ENCODE data around the gene GP9. TPM values are rescaled to one million over a fixed set of nuclear protein-coding genes. Genes with fewer than 3 reads are reported as not detected.

GP9 gene
- total and polyA plus RNA-seq, 10 donors = 1.4 to 14.9 (median 6.5) TPM

DNA sequence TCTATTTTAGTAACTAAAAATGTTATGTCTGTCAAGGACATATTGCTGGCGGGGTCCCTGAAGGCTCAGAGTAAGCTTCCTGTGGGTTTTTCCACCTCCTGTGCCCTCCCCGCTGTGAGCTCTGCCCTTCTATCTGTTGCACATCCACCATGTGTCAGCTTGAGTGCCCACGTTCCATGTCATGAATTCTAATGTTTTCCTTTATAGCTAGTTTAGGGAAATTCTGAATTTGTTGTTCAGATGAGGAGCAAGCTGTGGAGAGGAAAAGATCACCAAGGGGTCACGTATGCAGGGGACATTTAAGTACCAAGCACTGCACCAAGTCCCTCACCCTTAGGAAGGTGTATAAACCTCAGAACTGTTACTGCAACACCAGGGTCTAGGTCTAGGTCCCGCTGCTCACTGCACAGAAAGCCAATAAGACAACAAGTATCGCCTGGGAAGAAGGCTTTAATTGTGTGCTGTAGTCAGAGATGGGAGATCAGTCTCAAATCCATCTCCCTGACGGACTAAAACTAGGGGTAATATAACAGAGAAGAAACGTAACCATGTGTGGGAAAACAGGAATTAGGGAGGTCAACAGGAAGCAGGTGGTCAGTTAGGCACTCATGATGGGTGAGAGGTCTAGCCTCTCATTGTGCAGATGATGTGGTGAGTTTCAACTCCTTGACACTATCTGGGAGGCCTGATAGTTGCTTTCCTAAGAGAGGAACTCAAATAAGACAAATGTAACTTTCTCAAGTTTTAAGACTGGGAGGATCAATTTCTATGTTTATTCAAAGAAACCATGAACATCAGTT, 9.7 kb downstream of the GP9 start:
- WGBS, 5 donors = 39 to 48% (median 39%) methylated on average over 8 of the region's 8 CpGs
- DNase-seq = no peak
- H3K36me3 ChIP-seq = no peaks in the 10 kb centered on the region

DNA sequence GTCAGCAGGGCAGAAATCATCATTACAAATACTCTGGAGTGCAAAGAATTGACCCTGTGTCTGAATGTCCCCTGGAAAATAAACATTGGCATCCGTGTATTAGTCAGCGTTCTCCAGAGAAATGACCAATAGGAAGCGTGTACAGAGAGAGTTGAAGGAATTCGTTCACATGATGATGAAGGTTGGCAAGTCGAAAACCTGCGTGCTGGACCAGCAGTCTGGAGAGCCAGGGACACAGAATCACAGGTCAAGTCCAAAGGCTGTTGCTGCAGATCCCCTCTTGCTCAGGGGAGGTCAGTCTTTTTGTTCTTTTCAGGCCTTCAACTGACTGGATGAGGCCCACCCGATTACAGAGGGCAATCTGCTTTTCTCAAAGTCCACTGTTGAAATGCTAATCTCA, 16.6 kb downstream of the GP9 start:
- 88 to 98% (median 92%) methylated on average over 7 of the region's 7 CpGs for WGBS, 5 donors
- no peak for DNase-seq
- no peaks in the 10 kb centered on the region for H3K36me3 ChIP-seq

More for the DNA sequence above, 9.7 kb downstream of the GP9 start:
- Histone ChIP-seq H3K4me3 (no peak overlapping the region), H3K27me3 (replicated peaks in 1 of 7) (peaks cover 0 to 13% (median 0%) of the 10 kb centered on the region in 7 donors), H3K4me1 (peaks cover 0 to 33% (median 20%) of the 10 kb centered on the region in 6 donors), H3K27ac (peak overlapping the region in 5 of 8 donors; percentile 51 to 78 (median 62)), H3K9me3 (peaks cover 0 to 9% (median 2%) of the 10 kb centered on the region in 8 donors)
- intact Hi-C loops (cut with DNase I; ENCODE audit: low total_unique reads) = no loop called here
- TF ChIP-seq POLR2AphosphoS5 (IDR thresholded peaks at IDR 0.05) (peak in 1 of 3 donors; percentile 61), POLR2A (IDR thresholded peaks at IDR 0.05) (no peak)
- TF ChIP-seq, protein P1, sequence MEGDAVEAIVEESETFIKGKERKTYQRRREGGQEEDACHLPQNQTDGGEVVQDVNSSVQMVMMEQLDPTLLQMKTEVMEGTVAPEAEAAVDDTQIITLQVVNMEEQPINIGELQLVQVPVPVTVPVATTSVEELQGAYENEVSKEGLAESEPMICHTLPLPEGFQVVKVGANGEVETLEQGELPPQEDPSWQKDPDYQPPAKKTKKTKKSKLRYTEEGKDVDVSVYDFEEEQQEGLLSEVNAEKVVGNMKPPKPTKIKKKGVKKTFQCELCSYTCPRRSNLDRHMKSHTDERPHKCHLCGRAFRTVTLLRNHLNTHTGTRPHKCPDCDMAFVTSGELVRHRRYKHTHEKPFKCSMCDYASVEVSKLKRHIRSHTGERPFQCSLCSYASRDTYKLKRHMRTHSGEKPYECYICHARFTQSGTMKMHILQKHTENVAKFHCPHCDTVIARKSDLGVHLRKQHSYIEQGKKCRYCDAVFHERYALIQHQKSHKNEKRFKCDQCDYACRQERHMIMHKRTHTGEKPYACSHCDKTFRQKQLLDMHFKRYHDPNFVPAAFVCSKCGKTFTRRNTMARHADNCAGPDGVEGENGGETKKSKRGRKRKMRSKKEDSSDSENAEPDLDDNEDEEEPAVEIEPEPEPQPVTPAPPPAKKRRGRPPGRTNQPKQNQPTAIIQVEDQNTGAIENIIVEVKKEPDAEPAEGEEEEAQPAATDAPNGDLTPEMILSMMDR (IDR thresholded peaks at IDR 0.05 in 8 of 11, conservative IDR thresholded peaks at IDR 0.05 in 3 of 11) = no peak

DNA sequence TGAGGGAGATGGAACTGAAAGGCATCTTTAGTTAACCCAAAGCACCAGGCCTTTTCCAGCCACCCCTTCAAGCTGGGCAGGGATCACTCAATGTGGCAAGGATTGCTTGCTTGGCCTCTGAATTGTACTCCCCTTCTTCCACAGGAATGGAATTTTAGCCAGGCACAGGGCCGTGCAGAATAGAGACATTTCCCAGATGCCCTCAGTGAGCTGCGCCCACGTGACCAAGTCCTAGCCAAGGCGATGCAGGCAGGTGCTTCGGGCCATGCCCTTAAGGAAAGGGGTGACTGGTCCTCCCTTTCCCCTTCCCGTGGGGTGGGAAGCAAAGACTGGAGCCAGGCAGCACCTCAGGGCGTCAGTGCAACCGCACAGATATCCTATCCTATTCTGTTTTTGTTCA, 17.9 kb downstream of the GP9 start:
- intact Hi-C loops (cut with DNase I; ENCODE audit: low total_unique reads) = no loop called here
- Histone ChIP-seq H3K4me3 (no peak overlapping the region), H3K27me3 (replicated peaks in 1 of 7) (peaks cover 0 to 4% (median 0%) of the 10 kb centered on the region in 7 donors), H3K36me3 (no peaks in the 10 kb centered on the region), H3K4me1 (no peaks in the 10 kb centered on the region), H3K27ac (no peak overlapping the region), H3K9me3 (no peaks in the 10 kb centered on the region)
- WGBS, 5 donors = 79 to 95% (median 92%) methylated on average over 8 of the region's 8 CpGs
- DNase-seq = no peak
- TF ChIP-seq POLR2AphosphoS5 (IDR thresholded peaks at IDR 0.05) (no peak), POLR2A (IDR thresholded peaks at IDR 0.05) (no peak)
- TF ChIP-seq, protein P1 (IDR thresholded peaks at IDR 0.05 in 8 of 11, conservative IDR thresholded peaks at IDR 0.05 in 3 of 11) = no peak

More for the DNA sequence above, 16.6 kb downstream of the GP9 start:
- no peak overlapping the region for H3K4me3 ChIP-seq
- intact Hi-C loops (cut with DNase I; ENCODE audit: low total_unique reads) = no loop called here
- H3K9me3 ChIP-seq = no peaks in the 10 kb centered on the region
- peaks cover 0 to 4% (median 0%) of the 10 kb centered on the region in 7 donors for H3K27me3 ChIP-seq (replicated peaks in 1 of 7)
- no peaks in the 10 kb centered on the region for H3K4me1 ChIP-seq
- no peak overlapping the region for H3K27ac ChIP-seq
- no peak for TF ChIP-seq POLR2A (IDR thresholded peaks at IDR 0.05)
- TF ChIP-seq, protein P1 (IDR thresholded peaks at IDR 0.05 in 8 of 11, conservative IDR thresholded peaks at IDR 0.05 in 3 of 11) = no peak
- TF ChIP-seq POLR2AphosphoS5 (IDR thresholded peaks at IDR 0.05) = no peak

DNA sequence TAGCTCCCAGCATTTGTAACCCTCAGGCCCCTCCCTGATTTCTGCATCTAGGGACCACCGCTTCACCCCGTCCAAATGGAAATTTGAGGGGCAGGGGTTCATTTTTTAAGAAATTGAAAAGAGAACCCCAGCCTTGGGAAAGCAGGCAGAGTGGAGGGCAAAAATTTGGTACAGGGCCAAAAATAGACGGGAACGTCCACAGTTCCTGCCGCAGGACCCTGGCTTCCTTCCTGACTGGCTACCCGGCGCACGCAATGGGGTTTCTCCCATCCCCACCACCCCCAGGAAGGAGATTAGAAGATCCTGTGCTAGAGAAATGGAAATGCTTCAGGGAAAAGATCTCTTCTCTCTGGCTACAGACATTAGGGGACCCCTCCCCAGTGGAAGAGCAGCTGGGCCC, 20.9 kb downstream of the GP9 start:
- H3K4me3 ChIP-seq = no peak overlapping the region
- H3K27me3 ChIP-seq (replicated peaks in 1 of 7) = peaks cover 0 to 4% (median 0%) of the 10 kb centered on the region in 7 donors
- intact Hi-C loops (cut with DNase I; ENCODE audit: low total_unique reads) = no loop called here
- no peak for DNase-seq
- H3K4me1 ChIP-seq = no peaks in the 10 kb centered on the region
- WGBS, 5 donors = 49 to 86% (median 71%) methylated on average over 8 of the region's 8 CpGs
- no peak overlapping the region for H3K27ac ChIP-seq
- TF ChIP-seq POLR2AphosphoS5 (IDR thresholded peaks at IDR 0.05) (no peak), POLR2A (IDR thresholded peaks at IDR 0.05) (no peak)
- TF ChIP-seq, protein P1 (IDR thresholded peaks at IDR 0.05 in 8 of 11, conservative IDR thresholded peaks at IDR 0.05 in 3 of 11) = no peak
- no peaks in the 10 kb centered on the region for H3K9me3 ChIP-seq
- no peaks in the 10 kb centered on the region for H3K36me3 ChIP-seq

Measured in spleen (tissue), 11 donors.